Right forelimb (tissue), 1 donor: Measurements from ENCODE around the gene LUC7L3.
"Not testable (repeated sequence)": the region's sequence is repeated elsewhere in the genome, so short reads cannot be mapped to it uniquely, and the experiment has no call there.

Source experiments
- DNase-seq: peaks from one replicate; pipeline ENCODE4 v3.0.0-alpha.2; 2018

The LUC7L3 gene

DNA sequence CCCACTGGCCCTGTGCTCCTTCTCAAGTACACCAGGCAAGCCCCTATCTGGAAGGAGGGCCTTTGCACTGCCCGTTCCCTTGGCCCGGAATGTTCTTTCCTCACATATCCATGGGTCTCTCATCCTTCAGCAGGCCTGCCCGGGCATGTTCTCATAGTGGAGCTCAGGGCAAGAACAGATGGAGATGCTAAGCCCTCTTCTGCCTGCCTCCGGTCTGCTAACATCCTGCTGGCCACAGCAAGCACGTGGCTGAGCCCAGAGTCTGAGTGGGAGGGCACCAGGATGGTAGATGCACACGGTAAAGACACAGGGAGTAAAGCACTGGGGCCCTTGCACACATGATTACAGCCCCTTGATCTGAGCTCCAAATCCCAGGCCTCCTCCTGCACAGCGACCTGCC, 67.7 kb downstream of the LUC7L3 start:
- DNase-seq: no peak

DNA sequence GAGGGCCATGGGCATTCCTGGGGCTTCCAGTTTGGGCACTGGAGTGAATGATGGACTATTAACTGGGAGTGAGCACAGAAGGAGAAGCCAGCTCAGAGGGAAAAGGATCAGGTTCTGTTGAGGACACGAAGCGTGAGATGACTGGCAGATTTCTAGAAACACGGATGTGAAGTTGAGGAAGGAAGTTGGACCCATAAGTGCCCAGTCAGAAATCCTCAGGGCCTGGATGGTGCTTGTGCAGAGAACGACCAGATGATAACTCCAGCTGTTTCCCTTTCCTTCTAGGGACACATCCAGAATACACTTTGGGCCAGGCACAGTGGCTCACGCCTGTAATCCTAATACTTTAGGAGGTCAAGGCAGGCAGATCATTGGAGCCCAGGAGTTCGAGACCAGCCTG, 71.2 kb downstream of the LUC7L3 start:
- no peak for DNase-seq

- no peak for DNase-seq
Measured at GRCh38 chr17:50792132-50792531, 72.7 kb downstream of the LUC7L3 start.

DNA sequence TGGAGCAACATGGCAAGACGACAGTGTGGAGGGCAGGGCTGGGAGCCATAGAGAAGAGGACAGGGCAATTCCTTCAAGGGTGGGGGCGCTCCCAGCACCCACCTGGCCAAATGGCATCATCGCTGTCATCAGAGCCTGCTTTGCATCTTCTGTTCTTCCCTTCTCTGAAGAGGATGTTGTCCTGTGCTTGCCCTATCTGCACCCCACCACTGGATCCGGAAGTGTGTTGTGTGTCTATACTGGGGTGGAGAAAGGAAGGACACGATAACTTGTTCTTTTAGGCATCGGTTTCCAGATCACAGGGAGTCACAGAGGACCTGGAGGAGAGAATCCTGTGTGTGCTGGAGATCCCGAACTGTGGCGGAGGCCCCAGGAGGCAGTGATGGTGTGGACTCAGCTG, 73.6 kb downstream of the LUC7L3 start:
- DNase-seq: no peak

GRCh38 chr17:50794361-50794760, 75.0 kb downstream of the LUC7L3 start:
- no peak for DNase-seq

DNA sequence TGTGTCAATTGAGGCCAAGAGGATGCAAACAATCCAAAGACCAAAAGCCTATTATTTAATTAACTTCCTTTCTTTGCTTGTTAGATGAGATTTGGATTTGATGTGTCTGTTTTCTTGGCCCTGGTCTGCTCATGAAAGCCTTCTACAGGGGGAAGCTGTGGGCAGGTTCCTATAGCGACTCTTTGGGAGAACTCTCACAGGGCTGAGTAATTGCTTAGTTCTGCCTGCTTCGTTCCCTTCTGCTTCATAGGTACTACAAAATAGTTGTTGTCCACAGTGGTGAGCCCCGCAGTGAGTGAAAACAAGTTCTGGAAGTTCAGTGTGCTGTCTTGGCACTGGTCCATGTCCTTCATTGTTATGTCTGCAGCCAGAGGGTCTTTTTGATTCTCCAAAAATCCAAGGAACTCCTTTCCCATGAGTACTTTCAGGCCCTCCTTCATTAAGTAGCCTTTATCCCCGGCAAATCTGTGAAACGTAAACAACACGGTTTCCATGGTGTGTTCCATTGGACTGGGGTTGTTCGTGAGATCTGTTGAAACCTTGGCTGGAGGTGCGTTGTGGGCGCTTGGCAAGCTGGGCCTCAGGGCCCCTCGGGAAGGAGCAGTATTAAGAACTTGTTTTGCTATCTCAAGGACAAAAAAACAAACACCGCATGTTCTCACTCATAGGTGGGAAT, 77.9 kb downstream of the LUC7L3 start:
- DNase-seq: no peak

DNA sequence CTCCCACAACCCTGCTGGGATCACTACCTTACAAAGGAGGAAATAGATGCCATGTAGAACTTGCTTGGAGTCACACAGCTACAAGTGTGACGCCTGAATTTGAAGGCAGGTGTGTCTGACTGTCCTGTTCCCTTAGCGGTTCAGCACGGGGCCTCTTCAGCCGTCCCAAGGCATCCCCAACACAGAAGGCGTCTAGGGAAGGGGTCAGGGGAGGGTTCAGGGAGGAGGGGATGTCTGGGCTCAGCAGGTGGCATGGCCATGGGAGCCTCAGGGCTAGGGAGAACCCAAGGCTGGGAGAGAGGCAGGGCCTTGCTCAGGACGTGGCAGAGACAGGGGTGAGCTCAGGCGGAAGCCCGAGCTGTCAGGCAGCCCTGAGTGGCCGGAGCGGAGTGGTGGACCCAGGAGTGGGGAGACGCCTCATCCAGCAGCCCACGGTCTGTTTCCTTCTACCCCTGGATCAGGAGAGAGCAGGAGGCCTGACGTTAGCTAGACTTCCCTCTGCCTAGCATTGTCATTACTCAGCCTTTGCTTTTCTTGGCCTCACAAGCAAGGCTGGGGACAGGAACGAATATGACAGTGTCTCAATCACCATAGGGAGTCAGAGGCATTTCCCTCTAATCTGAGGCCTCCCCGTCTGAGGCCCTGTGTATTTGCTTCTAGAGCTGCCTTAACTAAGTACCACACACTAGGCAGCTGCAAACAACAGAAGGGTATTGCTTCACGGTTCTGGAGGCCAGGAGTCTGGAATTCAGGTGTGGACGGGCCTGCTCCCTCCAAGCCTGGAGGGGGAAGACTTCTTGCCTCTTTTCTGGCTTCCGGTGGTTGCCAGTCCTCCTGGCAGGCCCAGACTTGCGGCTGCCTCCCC, 79.3 kb downstream of the LUC7L3 start:
- no peak for DNase-seq

- no peak for DNase-seq
Measured at GRCh38 chr17:50799582-50799981, 80.2 kb downstream of the LUC7L3 start.

DNA sequence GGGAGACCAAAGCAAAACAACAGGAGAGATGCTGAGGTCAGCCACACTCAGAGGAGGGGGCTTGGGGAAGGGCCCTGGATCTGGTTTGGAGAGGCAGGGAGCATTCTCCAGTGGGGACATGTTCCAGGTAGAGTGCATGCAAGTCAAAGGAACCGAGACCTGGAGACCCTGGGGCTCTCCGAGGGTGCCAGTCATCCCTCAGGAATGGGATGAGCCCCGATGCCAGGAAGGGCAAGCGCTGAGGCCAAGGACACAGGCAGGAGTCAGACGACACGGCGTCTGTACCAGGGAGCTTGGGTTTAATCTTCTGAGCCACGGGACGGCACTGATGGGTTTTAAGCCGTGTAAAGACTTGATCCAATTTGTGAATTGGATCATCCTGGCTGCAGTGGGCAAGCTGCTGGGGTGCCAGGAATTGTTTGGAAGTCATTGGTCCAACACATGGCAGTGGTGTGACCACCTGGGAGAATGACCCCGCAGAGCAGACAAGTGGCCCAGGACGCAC, 80.8 kb downstream of the LUC7L3 start:
- DNase-seq: no peak

DNA sequence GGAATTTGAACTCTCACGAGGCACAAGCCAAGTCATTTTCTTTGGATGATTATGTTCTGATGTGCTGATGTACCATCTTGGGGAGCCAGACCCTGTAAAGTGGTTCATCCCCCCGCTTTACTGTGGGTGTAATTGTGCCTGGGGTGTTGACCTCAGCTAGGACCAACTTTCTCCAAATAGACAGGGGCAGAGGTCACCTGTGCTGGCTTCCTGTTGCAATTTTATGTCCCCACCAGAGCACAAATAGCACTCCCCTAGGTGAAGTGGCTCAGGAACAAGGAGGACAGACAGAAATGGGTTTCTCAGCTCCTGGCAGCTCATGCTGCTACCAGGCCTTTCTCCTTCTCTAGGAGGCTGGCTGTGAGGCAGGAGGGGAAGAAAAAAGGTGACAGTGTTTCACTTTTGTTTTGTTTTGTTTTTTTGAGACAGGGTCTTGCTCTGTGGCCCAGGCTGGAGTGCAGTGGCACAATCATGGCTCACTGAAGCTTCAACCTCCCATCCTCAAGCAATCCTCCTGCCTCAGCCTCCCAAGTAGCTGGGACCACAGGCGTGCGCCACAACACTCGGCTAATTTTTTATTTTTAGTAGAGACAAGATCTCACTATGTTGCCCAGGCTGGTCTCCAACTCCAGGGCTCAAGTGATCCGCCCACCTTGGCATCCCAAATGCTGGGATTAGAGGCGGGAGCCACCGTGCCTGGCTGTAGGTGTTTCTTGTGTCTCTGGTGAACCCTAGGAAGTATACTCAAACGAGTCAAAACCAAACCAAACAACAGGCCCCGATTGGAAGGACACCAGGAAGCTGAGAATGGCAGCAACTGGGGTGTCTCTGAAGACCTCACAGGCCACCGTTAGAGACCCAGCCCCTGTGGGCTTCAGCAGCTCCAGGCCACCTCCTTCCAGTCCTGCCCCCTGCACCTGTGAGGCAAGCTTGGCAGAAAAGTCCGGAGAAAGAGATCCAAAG, 83.5 kb downstream of the LUC7L3 start:
- DNase-seq: no peak

GRCh38 chr17:50803676-50804075, 84.3 kb downstream of the LUC7L3 start:
- no peak for DNase-seq

DNA sequence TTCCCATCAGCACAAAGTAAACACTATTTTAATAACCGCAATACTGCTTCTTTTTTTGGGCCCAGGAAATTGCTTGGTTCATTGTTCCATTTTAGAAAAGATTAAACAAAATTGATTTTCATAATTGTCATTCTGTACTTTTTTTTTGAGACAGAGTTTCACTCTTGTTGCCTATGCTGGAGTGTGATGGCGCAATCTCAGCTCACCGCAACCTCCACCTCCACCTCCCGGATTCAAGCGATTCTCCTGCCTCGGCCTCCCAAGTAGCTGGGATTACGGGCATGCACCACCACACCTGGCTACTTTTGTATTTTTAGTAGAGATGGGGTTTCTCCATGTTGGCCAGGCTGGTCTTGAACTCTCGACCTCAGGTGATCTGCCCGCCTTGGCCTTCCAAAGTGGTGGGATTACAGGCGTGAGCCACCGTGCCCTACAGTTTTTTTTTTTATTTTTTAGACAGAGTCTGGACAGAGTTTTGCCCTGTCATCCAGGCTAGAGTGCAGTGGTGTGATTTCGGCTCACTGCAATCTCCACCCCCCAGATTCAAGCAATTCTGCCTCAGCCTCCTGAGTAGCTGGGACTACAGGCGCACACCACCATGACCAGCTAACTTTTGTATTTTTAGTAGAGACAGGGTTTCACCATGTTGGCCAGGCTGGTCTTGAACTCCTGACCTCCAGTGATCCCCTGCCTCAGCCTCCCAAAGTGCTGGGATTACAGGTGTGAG, 85.5 kb downstream of the LUC7L3 start:
- not testable (repeated sequence) for DNase-seq

GRCh38 chr17:50805486-50805885, 86.1 kb downstream of the LUC7L3 start:
- no peak for DNase-seq
